Naive thymus-derived CD4-positive, alpha-beta T cell (primary cell): ENCODE measurements around the gene CAMSAP2. TPM values are rescaled to one million over a fixed set of nuclear protein-coding genes. Genes with fewer than 3 reads are reported as not detected.
"Not testable (repeated sequence)": the region's sequence is repeated elsewhere in the genome, so short reads cannot be mapped to it uniquely, and the experiment has no call there.

Experiments
- ATAC-seq: fragments of 150-1000 bp; cut with Tn5 transposase; 2 replicates; pipeline ENCODE4 v1.10.0; 2021; ENCODE audit warnings: mild to moderate bottlenecking, moderate library complexity
- CTCF ChIA-PET: fragments of 350-600 bp; sonication (Branson Sonifier 250); formaldehyde crosslinking; loops from one replicate; lab custom pipeline; 2021; ENCODE audit warnings: antibody characterized with exemption; lab: Charles Lee
- POLR2A ChIA-PET: fragments of 350-600 bp; sonication (Branson Sonifier 250); formaldehyde crosslinking; loops from one replicate; lab custom pipeline; 2021; ENCODE audit warnings: antibody characterized with exemption, inconsistent platforms; lab: Charles Lee
- DNase-seq, 9 donors: peaks; one replicate each; pipeline versions ENCODE4 v3.0.0 to v3.0.0-alpha.2; 2020 to 2022; ENCODE audit warnings: mixed read lengths in 1 of 9
- H3K27ac ChIP-seq: one replicate; pipeline ENCODE4 v1.7.0; 2013; ENCODE audit warnings: mild to moderate bottlenecking, low read depth, low read length, moderate library complexity
- H3K27me3 ChIP-seq, 2 donors: one replicate each; pipeline ENCODE4 v1.7.0; 2013; ENCODE audit warnings: low read length in 2 of 2, mild to moderate bottlenecking in 2 of 2, moderate library complexity in 2 of 2; ENCODE audit not compliant: control insufficient read depth in 2 of 2, insufficient read depth in 2 of 2
- H3K36me3 ChIP-seq, 3 experiments: 1 replicate in 2 of 3; 2 replicates in 1 of 3; pipeline ENCODE4 v1.7.0; 2013; ENCODE audit warnings: low read length in 3 of 3, mild to moderate bottlenecking in 3 of 3, moderate library complexity in 1 of 3; ENCODE audit not compliant: insufficient read depth in 3 of 3, control insufficient read depth in 2 of 3
- H3K4me1 ChIP-seq, 2 donors: one replicate each; pipeline ENCODE4 v1.7.0; 2013; ENCODE audit warnings: low read length in 2 of 2, mild to moderate bottlenecking in 2 of 2, moderate library complexity in 1 of 2; ENCODE audit not compliant: control insufficient read depth in 2 of 2, insufficient read depth in 2 of 2
- H3K4me3 ChIP-seq: 2 replicates; pipeline ENCODE4 v1.7.0; 2013; ENCODE audit warnings: mild to moderate bottlenecking, low read length
- H3K9me3 ChIP-seq, 3 experiments: 1 replicate in 2 of 3; 2 replicates in 1 of 3; pipeline ENCODE4 v1.7.0; 2013; ENCODE audit warnings: low read length in 3 of 3; ENCODE audit not compliant: control insufficient read depth in 2 of 3
- H3K27ac Mint-ChIP-seq, 9 donors: one replicate each; pipeline ENCODE4 v1.8.0; 2020 to 2022; ENCODE audit warnings: mixed read lengths in 9 of 9, mild to moderate bottlenecking in 8 of 9, moderate library complexity in 5 of 9, inconsistent platforms in 2 of 9
- H3K27me3 Mint-ChIP-seq, 5 donors: one replicate each; pipeline ENCODE4 v1.8.0; 2021 to 2022; ENCODE audit warnings: mixed read lengths in 5 of 5, mild to moderate bottlenecking in 1 of 5
- H3K36me3 Mint-ChIP-seq, 5 donors: one replicate each; pipeline ENCODE4 v1.8.0; 2020 to 2022; ENCODE audit warnings: mixed read lengths in 5 of 5, mild to moderate bottlenecking in 3 of 5, inconsistent platforms in 1 of 5
- H3K4me1 Mint-ChIP-seq, 7 donors: one replicate each; pipeline ENCODE4 v1.8.0; 2020 to 2022; ENCODE audit warnings: mixed read lengths in 7 of 7, mild to moderate bottlenecking in 3 of 7, inconsistent platforms in 1 of 7
- H3K4me3 Mint-ChIP-seq, 10 donors: one replicate each; pipeline ENCODE4 v1.8.0; 2020 to 2022; ENCODE audit warnings: mild to moderate bottlenecking in 10 of 10, mixed read lengths in 10 of 10, moderate library complexity in 6 of 10, inconsistent platforms in 2 of 10
- H3K9me3 Mint-ChIP-seq, 11 donors: one replicate each; pipeline ENCODE4 v1.8.0; 2020 to 2022; ENCODE audit warnings: mixed read lengths in 11 of 11, mild to moderate bottlenecking in 4 of 11, inconsistent platforms in 1 of 11, moderate library complexity in 1 of 11
- intact Hi-C, 2 donors: fragments of 100-400 bp; cut with micrococcal nuclease; formaldehyde crosslinking; loops; one replicate each; pipeline ENCODE4 v1.15.1; 2023
- polyA plus RNA-seq, 2 donors: library from polyadenylated mRNA; unstranded; fragments of 300-500 nt; fragmentation: Illumina TruSeq; gene quantifications; one replicate each; pipeline ENCODE4 v1.2.3, GENCODE V29; 2021
- total RNA-seq, 6 experiments: library from RNA in 5 of 6; stranded (reverse) in 5 of 6; gene quantifications; 1 replicate in 5 of 6; 2 replicates in 1 of 6; pipeline ENCODE4 v1.2.3 and lab custom pipeline; 2021 to 2026

Gene CAMSAP2
- total and polyA plus RNA-seq, 7 experiments from 2014 or later = 0.36 to 11.4 (median 4.6) TPM

- ATAC-seq (no peak), DNase-seq (no peak)
- ChIA-PET CTCF (no interaction called here), POLR2A (interaction anchor here (1.3 kb wide), 1 partner anchor 72 kb away, joined by 3 read pairs; the partner anchor contains the start of gene DDX59)
- Mint-ChIP-seq H3K36me3 (peaks cover 0 to 11% (median 5%) of the 10 kb centered on the region in 5 donors), H3K4me1 (peaks cover 23 to 66% (median 54%) of the 10 kb centered on the region in 7 donors), H3K27me3 (peaks cover 0 to 48% (median 0%) of the 10 kb centered on the region in 5 donors), H3K4me3 (peak overlapping the region in 7 of 10 donors; percentile 3 to 96 (median 61)), H3K9me3 (peaks cover 0 to 2% (median 0%) of the 10 kb centered on the region in 11 donors), H3K27ac (peak overlapping the region in 6 of 9 donors; percentile 9 to 86 (median 56))
- Histone ChIP-seq H3K4me1 (peaks cover 5 to 23% of the 10 kb centered on the region in 2 donors), H3K4me3 (no peak overlapping the region), H3K9me3 (no peaks in the 10 kb centered on the region), H3K36me3 (peaks cover 0 to 5% (median 0%) of the 10 kb centered on the region in 3 experiments), H3K27me3 (no peaks in the 10 kb centered on the region), H3K27ac (no peak overlapping the region)
- intact Hi-C loops = loop anchor here in 1 of 2 donors (2.0 to 10.0 kb wide), 2 partner anchors 61 to 413 kb away; partner anchors contain the start of gene TMEM9
Observed at GRCh38 chr1:200741551-200742207, 3.0 kb downstream of the CAMSAP2 start.

- peaks cover 0 to 35% (median 0%) of the 10 kb centered on the region in 5 donors for H3K27me3 Mint-ChIP-seq
- no peak for ATAC-seq
- H3K9me3 Mint-ChIP-seq = peaks cover 0 to 2% (median 0%) of the 10 kb centered on the region in 11 donors
- Histone ChIP-seq H3K27me3 (no peaks in the 10 kb centered on the region), H3K4me3 (no peak overlapping the region), H3K9me3 (no peaks in the 10 kb centered on the region), H3K36me3 (peaks cover 0 to 1% (median 0%) of the 10 kb centered on the region in 3 experiments), H3K4me1 (peaks cover 0 to 15% of the 10 kb centered on the region in 2 donors), H3K27ac (no peak overlapping the region)
- intact Hi-C loops = loop anchor here in 1 of 2 donors (10.0 kb wide), 1 partner anchor 411 kb away; the partner anchor contains the start of gene TMEM9
- peaks cover 0 to 16% (median 13%) of the 10 kb centered on the region in 5 donors for H3K36me3 Mint-ChIP-seq
- CTCF ChIA-PET = interaction anchor here (0.6 to 0.7 kb wide), 2 partner anchors 55 to 122 kb away, joined by 3 read pairs; no protein-coding TSS in a partner anchor
- no peak for DNase-seq
- peaks cover 14 to 60% (median 53%) of the 10 kb centered on the region in 7 donors for H3K4me1 Mint-ChIP-seq
- peak overlapping the region in 3 of 9 donors; percentile 1 to 14 (median 1) for H3K27ac Mint-ChIP-seq
- POLR2A ChIA-PET = no interaction called here
- H3K4me3 Mint-ChIP-seq = no peak overlapping the region
Observed at GRCh38 chr1:200744143-200744542, 5.5 kb downstream of the CAMSAP2 start.

- CTCF ChIA-PET = no interaction called here
- Histone ChIP-seq H3K27me3 (no peaks in the 10 kb centered on the region), H3K36me3 (no peaks in the 10 kb centered on the region), H3K4me3 (no peak overlapping the region), H3K4me1 (no peaks in the 10 kb centered on the region), H3K9me3 (no peaks in the 10 kb centered on the region), H3K27ac (no peak overlapping the region)
- no peak overlapping the region for H3K4me3 Mint-ChIP-seq
- DNase-seq (no peak), ATAC-seq (no peak)
- H3K27ac Mint-ChIP-seq = no peak overlapping the region
- POLR2A ChIA-PET = interaction anchor here (1.0 kb wide), 1 partner anchor 10 kb away, joined by 4 read pairs; the partner anchor contains the start of gene CAMSAP2
- H3K27me3 Mint-ChIP-seq = peaks cover 0 to 4% (median 0%) of the 10 kb centered on the region in 5 donors
- H3K4me1 Mint-ChIP-seq = peaks cover 11 to 26% (median 20%) of the 10 kb centered on the region in 7 donors
- H3K36me3 Mint-ChIP-seq = peaks cover 0 to 30% (median 14%) of the 10 kb centered on the region in 5 donors
- intact Hi-C loops = loop anchor here in 1 of 2 donors (10.0 kb wide), 1 partner anchor 406 kb away; the partner anchor contains the start of gene TMEM9
- peaks cover 0 to 1% (median 0%) of the 10 kb centered on the region in 11 donors for H3K9me3 Mint-ChIP-seq
Observed at GRCh38 chr1:200749090-200749489, 10.4 kb downstream of the CAMSAP2 start.

- H3K36me3 ChIP-seq, H3K9me3 ChIP-seq, H3K27me3 ChIP-seq, H3K4me3 Mint-ChIP-seq, intact Hi-C loops, H3K27ac ChIP-seq, H3K9me3 Mint-ChIP-seq, DNase-seq, H3K4me3 ChIP-seq, H3K4me1 ChIP-seq, H3K27me3 Mint-ChIP-seq, ATAC-seq, H3K27ac Mint-ChIP-seq: not testable (repeated sequence)
- ChIA-PET CTCF (interaction anchor here (1.4 kb wide), 1 partner anchor 129 kb away, joined by 4 read pairs; no protein-coding TSS in a partner anchor), POLR2A (interaction anchor here (0.7 kb wide), 2 partner anchors 14 to 40 kb away, joined by 3 read pairs; no protein-coding TSS in a partner anchor)
- Mint-ChIP-seq H3K36me3 (peaks cover 0 to 26% (median 14%) of the 10 kb centered on the region in 5 donors), H3K4me1 (peaks cover 4 to 20% (median 15%) of the 10 kb centered on the region in 7 donors)
Observed at GRCh38 chr1:200750749-200751148, 12.1 kb downstream of the CAMSAP2 start.

- Histone ChIP-seq H3K4me1 (no peaks in the 10 kb centered on the region), H3K36me3 (no peaks in the 10 kb centered on the region), H3K9me3 (no peaks in the 10 kb centered on the region), H3K4me3 (no peak overlapping the region), H3K27ac (no peak overlapping the region), H3K27me3 (no peaks in the 10 kb centered on the region)
- Mint-ChIP-seq H3K36me3 (peaks cover 0 to 20% (median 8%) of the 10 kb centered on the region in 5 donors), H3K9me3 (no peaks in the 10 kb centered on the region), H3K4me3 (no peak overlapping the region), H3K4me1 (peaks cover 4 to 18% (median 12%) of the 10 kb centered on the region in 7 donors), H3K27ac (no peak overlapping the region), H3K27me3 (no peaks in the 10 kb centered on the region)
- ATAC-seq = no peak
- CTCF ChIA-PET = no interaction called here
- DNase-seq = no peak
- intact Hi-C loops = no loop called here
- POLR2A ChIA-PET = no interaction called here
Observed at GRCh38 chr1:200751717-200752116, 13.0 kb downstream of the CAMSAP2 start.

- intact Hi-C loops = no loop called here
- no peak overlapping the region for H3K4me3 ChIP-seq
- ChIA-PET CTCF (interaction anchor here (0.6 to 0.7 kb wide), 2 partner anchors 9 to 197 kb away, joined by 3 read pairs; no protein-coding TSS in a partner anchor), POLR2A (interaction anchor here (1.3 kb wide), 1 partner anchor 84 kb away, joined by 5 read pairs; the partner anchor contains the start of gene DDX59)
- H3K4me1 Mint-ChIP-seq = peaks cover 4 to 22% (median 10%) of the 10 kb centered on the region in 7 donors
- peaks cover 0 to 2% (median 0%) of the 10 kb centered on the region in 5 donors for H3K27me3 Mint-ChIP-seq
- no peaks in the 10 kb centered on the region for H3K4me1 ChIP-seq
- H3K27ac Mint-ChIP-seq = no peak overlapping the region
- H3K9me3 Mint-ChIP-seq = no peaks in the 10 kb centered on the region
- peaks cover 0 to 15% (median 0%) of the 10 kb centered on the region in 5 donors for H3K36me3 Mint-ChIP-seq
- no peak for ATAC-seq
- H3K4me3 Mint-ChIP-seq = no peak overlapping the region
- no peaks in the 10 kb centered on the region for H3K27me3 ChIP-seq
- no peak for DNase-seq
- no peaks in the 10 kb centered on the region for H3K36me3 ChIP-seq
- H3K9me3 ChIP-seq = no peaks in the 10 kb centered on the region
- H3K27ac ChIP-seq = no peak overlapping the region
Observed at GRCh38 chr1:200753650-200754198, 15.0 kb downstream of the CAMSAP2 start.
